ACHN (cell line): ENCODE results near the gene FOXA3.
"Not testable (repeated sequence)": the region's sequence is repeated elsewhere in the genome, so short reads cannot be mapped to it uniquely, and the experiment has no call there.

Experiments used
- DNase-seq: peaks from one replicate; pipeline ENCODE4 v3.0.0-alpha.2; 2015
- in situ Hi-C: cut with HindIII; loops from 2 replicates; pipeline ENCODE4 v1.10.0; 2017; ENCODE audit warnings: low sequenced_read_pairs, low pct_ligation_motif_present, low pct_unique_long_range_greater_than_20kb

The FOXA3 gene

DNA sequence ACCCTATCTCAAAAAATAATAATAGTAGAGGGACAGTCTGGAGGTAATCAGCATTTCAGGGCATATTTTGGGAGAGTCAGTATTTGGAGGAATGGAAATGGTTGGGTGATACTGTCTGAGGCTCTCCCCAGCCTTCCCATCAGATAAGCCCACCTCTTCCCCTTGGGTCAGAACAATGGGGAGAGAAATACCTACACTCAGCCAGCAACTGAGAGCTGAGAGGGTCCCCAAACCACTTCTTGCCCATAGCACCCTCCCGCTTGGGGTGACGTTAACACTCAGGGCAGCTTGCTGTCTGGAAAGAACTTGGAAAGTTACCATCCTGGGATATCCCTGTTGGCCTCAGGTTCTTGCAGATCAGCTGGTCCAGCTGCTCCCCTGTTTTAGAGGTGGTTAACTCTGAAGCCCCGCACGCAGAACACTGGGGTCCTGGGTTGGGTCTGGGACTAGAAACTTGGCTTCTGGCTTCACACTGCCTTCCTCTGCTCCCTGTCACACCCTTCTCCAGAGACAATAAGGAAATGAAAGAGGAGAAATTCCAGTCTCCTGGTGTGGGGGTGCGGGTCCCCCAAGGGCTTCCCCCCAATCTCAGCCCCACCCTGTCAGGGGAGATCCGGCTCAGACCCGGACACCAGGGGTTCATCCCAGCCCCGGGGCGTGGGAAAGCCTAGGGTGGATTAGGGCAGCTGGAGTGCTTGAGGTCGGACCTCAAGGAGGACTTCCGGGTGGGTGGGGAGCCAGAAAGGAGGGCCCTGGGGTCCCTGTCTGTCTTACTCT, 2.5 kb downstream of the FOXA3 start:
- in situ Hi-C loops, result no loop called here
- DNase-seq, result no peak

DNA sequence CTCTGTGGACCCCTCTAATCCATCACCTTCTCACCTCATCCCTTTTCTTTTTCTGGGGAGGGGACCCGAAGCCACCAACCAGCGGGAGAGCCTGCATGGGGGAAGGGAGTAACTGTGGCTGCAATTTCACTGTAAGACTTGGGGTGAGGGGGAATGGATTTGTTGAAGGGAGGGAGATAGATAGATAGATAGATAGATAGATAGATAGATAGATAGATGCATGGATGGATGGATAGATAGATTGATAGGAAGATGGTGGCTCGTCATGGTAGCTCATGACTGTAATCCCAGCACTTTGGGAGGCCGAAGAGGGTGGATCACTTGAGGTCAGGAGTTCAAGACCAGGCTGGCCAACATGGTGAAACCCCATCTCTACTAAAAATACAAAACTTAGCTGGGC, 3.1 kb downstream of the FOXA3 start:
- DNase-seq, in situ Hi-C loops: not testable (repeated sequence)

- in situ Hi-C loops, result no loop called here
- DNase-seq, result no peak
Measured at GRCh38 chr19:45870798-45871197, 6.7 kb downstream of the FOXA3 start.

- in situ Hi-C loops, result no loop called here
- no peak for DNase-seq
Measured at GRCh38 chr19:45872095-45872919, 8.2 kb downstream of the FOXA3 start.

- DNase-seq, result no peak
- in situ Hi-C loops, result no loop called here
Measured at GRCh38 chr19:45873219-45873772, 9.2 kb downstream of the FOXA3 start.

GRCh38 chr19:45874620-45874966, 10.5 kb downstream of the FOXA3 start:
- no peak for DNase-seq
- in situ Hi-C loops, result no loop called here

- DNase-seq, result no peak
- in situ Hi-C loops, result no loop called here
Measured at GRCh38 chr19:45876161-45876410, 12.0 kb downstream of the FOXA3 start.

GRCh38 chr19:45876411-45877197, 12.5 kb downstream of the FOXA3 start:
- DNase-seq, result no peak
- in situ Hi-C loops, result no loop called here

DNA sequence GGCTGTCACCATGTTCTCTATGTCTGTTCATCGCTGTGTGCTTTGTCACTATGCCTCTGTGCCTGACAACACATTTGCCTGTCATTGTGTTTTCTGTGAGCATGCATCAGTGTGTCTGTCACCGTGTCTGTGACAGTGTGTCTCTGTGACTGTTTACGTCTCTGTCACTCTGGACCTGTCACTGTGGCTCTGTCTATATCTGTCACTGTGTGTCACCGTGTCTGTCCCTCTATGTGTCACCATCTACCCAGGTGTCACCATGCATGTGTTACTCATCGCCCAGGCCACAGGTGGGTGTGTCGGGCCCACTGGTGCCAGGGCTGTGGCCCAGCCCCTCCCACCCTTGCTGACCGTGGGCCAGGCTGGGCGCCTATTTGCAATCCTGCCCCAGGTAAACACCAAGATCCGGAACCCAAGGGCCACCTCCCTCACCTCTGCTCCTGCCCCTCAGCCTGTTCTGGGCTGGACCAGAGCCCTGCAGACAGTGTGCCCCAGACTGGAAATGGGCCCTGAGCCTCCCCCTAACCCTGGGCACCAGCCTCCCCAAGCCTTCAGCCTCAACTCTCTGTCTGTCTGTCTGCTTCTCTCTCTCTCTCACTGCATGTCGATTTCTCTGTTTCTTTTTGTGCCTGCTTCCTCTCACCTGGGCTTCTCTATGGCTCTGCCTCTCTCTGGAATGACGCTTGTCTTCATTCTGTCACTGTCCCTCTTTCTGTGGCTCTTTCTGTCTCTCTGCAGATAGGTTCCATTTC, 14.1 kb downstream of the FOXA3 start:
- in situ Hi-C loops, result no loop called here
- no peak for DNase-seq

DNA sequence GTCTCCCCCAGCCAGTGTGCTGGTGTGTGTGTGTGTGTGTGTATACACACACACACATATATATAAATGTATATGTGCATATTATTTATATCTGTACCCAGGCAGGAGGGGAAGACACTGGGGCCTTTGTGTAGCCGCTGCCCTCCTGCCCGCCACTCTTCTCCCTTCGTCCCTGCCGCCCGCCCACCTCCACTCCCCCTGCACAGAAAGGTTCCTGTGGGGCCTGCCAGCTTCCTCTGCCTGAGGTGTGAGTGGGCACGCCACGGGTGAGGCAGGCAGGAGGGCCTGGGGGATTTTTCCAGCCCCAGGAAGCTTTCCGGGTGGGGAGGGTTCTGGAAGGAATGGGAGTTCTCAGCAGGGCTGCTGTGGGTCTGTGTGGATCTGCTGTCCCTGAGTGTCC, 14.9 kb downstream of the FOXA3 start:
- DNase-seq, result no peak
- in situ Hi-C loops, result no loop called here

- in situ Hi-C loops, result no loop called here
- no peak for DNase-seq
Measured at GRCh38 chr19:45879971-45880370, 15.8 kb downstream of the FOXA3 start.

GRCh38 chr19:45881082-45881908, 17.2 kb downstream of the FOXA3 start:
- no peak for DNase-seq
- in situ Hi-C loops, result no loop called here

GRCh38 chr19:45881909-45882528, 17.9 kb downstream of the FOXA3 start:
- in situ Hi-C loops, result no loop called here
- DNase-seq, result no peak

GRCh38 chr19:45882652-45883585, 18.8 kb downstream of the FOXA3 start:
- peak; percentile 86 for DNase-seq
- in situ Hi-C loops, result no loop called here

- in situ Hi-C loops, result no loop called here
- DNase-seq, result no peak
Measured at GRCh38 chr19:45883586-45883880, 19.4 kb downstream of the FOXA3 start.

GRCh38 chr19:45883881-45884681, 20.0 kb downstream of the FOXA3 start:
- DNase-seq, result no peak
- in situ Hi-C loops, result no loop called here
